GM18502 (cell line): ENCODE results near the gene MAB21L4.

ENCODE experiments used
- ATAC-seq: cut with Tn5 transposase; IDR thresholded peaks from one replicate; pipeline ENCODE4 v1.9.1; 2021; ENCODE audit warnings: mild to moderate bottlenecking; ENCODE audit not compliant: unreplicated experiment, poor library complexity

Gene MAB21L4

GRCh38 chr2:240869109-240869955, 26.6 kb downstream of the MAB21L4 start:
- no peak for ATAC-seq

- ATAC-seq: no peak
Measured at GRCh38 chr2:240868286-240869108, 27.5 kb downstream of the MAB21L4 start, which contains the start of gene AGXT. Gene AGXT, plus strand, starts transcription at chr2:240868824. Its CDS starts 42 bp downstream, at chr2:240868866.

DNA sequence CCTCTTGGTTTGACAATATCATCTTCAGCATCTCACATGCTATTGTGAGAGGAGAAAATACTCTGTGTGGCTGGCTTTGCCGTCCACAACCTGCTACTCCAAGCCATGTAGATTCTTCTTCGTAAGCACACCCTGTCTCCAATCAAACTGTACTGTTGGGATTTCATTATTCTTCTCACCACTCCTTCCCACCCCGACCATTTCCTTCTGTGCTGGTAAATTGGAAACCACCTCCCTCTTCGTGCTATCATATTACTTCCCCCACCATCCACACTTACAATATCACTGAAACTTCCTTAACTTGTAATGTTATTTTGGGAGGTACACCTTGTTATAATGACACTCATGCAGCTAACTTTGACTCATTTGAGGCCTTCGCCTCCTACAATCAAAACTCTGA, 30.6 kb downstream of the MAB21L4 start:
- no peak for ATAC-seq

DNA sequence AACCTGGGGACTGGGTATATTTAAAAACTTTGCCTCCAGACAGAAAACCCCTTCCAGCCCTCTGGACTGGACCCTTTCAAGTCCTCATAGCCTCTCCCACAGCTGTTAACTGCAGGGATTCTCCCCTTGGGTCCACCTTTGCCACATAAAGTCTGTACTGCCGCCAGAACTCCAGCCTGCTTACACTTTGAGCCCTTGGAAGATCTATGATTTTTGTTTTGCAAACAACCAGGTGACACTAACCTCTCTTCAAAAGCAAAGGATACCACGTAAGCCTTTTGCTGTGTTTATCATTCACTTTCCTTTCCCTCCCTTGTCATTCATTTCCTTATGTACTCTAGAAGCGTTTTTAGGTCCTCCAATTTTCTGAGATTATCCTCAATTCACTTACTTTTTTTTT, 31.5 kb downstream of the MAB21L4 start:
- no peak for ATAC-seq

GRCh38 chr2:240861547-240861946, 34.4 kb downstream of the MAB21L4 start:
- no peak for ATAC-seq

DNA sequence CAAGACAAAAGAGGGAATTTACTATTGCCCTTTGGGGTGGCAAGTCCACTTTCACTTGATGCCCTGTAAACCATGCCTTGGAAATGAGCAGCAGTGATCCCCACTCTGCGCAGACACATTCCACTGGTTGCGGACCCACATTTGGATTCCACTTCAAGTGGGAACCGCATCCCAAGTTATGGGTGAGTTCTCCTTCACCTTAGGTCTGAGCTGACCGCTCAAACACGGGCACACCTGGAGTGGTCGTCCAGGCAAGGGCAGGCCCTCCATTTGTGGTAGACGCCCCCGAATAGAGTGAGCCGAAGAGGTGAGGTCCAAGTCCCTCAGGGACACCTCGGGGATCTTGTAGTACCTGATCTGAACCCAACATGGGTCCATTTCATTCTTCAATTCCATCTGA, 37.1 kb downstream of the MAB21L4 start:
- no peak for ATAC-seq

DNA sequence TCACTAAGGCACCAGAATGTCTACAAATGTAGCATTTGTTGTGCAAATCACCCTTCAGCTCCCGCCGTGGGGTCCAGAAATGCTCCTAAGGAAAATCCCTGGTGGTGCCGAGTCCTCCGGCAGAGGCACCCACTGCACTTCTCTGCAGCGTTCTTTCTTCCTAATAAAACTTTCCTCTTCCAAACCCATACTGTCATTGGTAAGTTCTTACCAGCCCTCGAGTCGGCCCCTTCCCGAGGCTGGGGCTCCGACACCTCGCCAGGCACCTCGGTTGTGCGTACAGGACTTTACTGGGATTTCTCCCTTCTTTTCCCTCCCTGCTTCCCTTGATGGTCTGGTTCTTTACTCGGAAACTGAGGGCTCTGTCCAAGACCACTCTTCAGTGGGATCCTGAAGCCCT, 37.6 kb downstream of the MAB21L4 start:
- ATAC-seq: no peak

- ATAC-seq: no peak
Measured at GRCh38 chr2:240857039-240858008, 38.6 kb downstream of the MAB21L4 start.

DNA sequence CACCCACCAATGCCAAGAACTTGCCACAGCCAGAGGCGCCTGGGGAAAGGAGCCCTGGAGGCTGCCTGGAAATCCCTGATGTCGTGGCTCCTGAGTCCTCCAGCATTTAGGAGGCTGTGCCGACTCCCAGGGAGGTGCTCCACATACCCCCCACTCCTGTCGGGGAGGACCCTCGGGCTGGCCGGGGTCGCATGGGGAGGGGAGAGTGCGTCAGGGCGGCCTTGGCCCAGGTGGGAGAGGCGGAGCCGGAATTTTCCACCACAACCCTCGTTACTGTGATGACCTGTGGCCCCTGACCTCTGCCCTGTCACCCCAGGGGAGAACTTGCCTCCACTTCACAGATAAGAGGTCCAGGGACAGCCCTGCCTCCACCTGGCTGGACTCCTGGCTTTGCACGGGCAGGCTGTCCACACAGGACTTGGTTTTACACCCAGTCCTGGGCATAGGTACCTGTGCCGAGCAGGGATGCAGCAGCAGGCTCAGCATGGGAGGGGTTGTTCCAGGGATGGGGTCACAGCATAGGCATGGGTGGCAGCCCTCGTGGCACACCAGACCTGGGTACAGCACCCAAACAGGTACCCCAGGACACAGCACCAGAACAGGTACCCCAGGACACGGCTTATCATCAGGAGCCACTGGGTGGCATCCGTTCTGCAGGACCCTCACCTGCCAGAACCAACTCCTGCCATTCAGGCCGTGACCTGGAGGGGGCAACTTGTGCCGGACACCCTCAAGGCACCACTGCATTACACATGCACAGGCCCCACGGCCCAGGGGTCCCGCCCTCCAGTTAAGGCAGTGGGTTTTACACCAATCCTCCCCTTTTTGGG, 39.6 kb downstream of the MAB21L4 start:
- no peak for ATAC-seq

DNA sequence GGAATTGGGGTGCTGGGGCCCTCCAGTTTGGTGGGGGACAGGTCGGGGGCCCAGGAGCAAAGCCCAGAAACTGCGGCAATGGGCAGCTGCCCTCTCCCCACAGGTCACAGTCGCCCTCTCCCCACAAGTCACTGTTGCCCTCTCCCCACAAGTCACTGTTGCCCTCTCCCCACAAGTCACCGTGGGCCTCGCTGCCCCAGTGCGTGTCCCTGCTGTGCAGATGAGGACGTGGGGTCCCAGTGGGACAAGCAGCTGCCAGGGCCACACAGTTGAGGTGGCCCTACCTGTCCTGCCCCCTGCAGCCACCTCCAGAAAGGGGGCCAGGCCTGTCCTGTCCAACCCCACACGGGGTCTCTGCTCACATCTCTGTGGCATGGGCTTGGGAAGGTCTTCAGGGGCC, 40.3 kb downstream of the MAB21L4 start:
- ATAC-seq: no peak

- no peak for ATAC-seq
Measured at GRCh38 chr2:240852671-240853314, 43.2 kb downstream of the MAB21L4 start.

- ATAC-seq: no peak
Measured at GRCh38 chr2:240851078-240851991, 44.6 kb downstream of the MAB21L4 start.

- no peak for ATAC-seq
Measured at GRCh38 chr2:240850756-240851077, 45.2 kb downstream of the MAB21L4 start.

- no peak for ATAC-seq
Measured at GRCh38 chr2:240850026-240850425, 45.9 kb downstream of the MAB21L4 start.

- ATAC-seq: no peak
Measured at GRCh38 chr2:240848900-240849680, 46.9 kb downstream of the MAB21L4 start.

DNA sequence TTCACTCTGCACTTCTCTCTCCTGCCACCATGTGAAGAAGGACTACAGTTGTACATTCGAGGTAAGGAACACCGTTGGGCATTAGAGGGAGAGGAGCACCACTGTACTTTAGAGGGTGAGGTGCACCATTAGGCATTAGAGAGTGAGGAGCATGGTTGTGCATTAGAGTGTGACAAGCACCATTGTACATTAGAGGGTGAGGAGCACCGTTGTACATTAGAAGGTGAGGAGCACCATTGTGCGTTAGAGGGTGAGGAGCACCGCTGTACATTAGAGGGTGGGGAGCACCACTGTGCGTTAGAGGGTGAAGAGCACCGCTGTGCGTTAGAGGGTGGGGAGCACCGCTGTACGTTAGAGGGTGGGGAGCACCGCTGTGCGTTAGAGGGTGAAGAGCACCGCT, 48.1 kb downstream of the MAB21L4 start:
- no peak for ATAC-seq

- ATAC-seq: no peak
Measured at GRCh38 chr2:240846873-240847595, 48.9 kb downstream of the MAB21L4 start.
